Measurements from ENCODE around the gene ROR1.

- no peak for TF ChIP-seq CTCF (IDR thresholded peaks at IDR 0.05 in 2 of 3, conservative IDR thresholded peaks at IDR 0.05 in 1 of 3; ENCODE audit: borderline replicate concordance in 1 of 3, insufficient read depth in 1 of 3, low read depth in 2 of 3, low read length in 2 of 3)
- no peak for TF ChIP-seq REST (IDR thresholded peaks at IDR 0.05; ENCODE audit: low read depth)
- TF ChIP-seq SIN3A (IDR thresholded peaks at IDR 0.05; ENCODE audit: low read depth) = no peak
- TF ChIP-seq RAD21 (IDR thresholded peaks at IDR 0.05; ENCODE audit: low read depth) = no peak
- TF ChIP-seq SRF (IDR thresholded peaks at IDR 0.05; ENCODE audit: low read depth) = no peak
- TF ChIP-seq EZH2 (IDR thresholded peaks at IDR 0.05) = no peak
- no peak for TF ChIP-seq ZNF274 (IDR thresholded peaks at IDR 0.05; ENCODE audit: low read depth, low read length)
- TF ChIP-seq POLR2A (IDR thresholded peaks at IDR 0.05; ENCODE audit: borderline replicate concordance, extremely low read depth, insufficient read depth, insufficient read length) = no peak
- no peak for TF ChIP-seq MAX (IDR thresholded peaks at IDR 0.05)
- TF ChIP-seq YY1 (IDR thresholded peaks at IDR 0.05; ENCODE audit: extremely low read depth, insufficient replicate concordance, low read depth, low read length) = no peak
These were observed 114.0 kb downstream of the ROR1 start for GRCh38 chr1:63887809-63888208.

Measured in HCT116 (cell line).